Osteocyte (in vitro differentiated cells): ENCODE results near the gene NDST3. TPM values are rescaled to one million over a fixed set of nuclear protein-coding genes. Genes with fewer than 3 reads are reported as not detected.

ENCODE experiments used
- DNase-seq: peaks from one replicate; pipeline ENCODE4 v3.0.0; 2021; ENCODE audit warnings: mixed read lengths; ENCODE audit not compliant: unreplicated experiment; ENCODE audit errors: extremely low spot score
- H3K27ac Mint-ChIP-seq: one replicate; pipeline ENCODE4 v1.8.0; 2021; ENCODE audit warnings: mild to moderate bottlenecking, mixed read lengths; ENCODE audit not compliant: unreplicated experiment
- H3K27me3 Mint-ChIP-seq: one replicate; pipeline ENCODE4 v1.8.0; 2021; ENCODE audit warnings: mixed read lengths; ENCODE audit not compliant: unreplicated experiment
- H3K36me3 Mint-ChIP-seq: one replicate; pipeline ENCODE4 v1.8.0; 2021; ENCODE audit warnings: mixed read lengths; ENCODE audit not compliant: unreplicated experiment
- H3K4me1 Mint-ChIP-seq: one replicate; pipeline ENCODE4 v1.8.0; 2021; ENCODE audit warnings: mixed read lengths; ENCODE audit not compliant: unreplicated experiment
- H3K4me3 Mint-ChIP-seq: one replicate; pipeline ENCODE4 v1.8.0; 2021; ENCODE audit warnings: mild to moderate bottlenecking, moderate library complexity, mixed read lengths; ENCODE audit not compliant: unreplicated experiment
- H3K9me3 Mint-ChIP-seq: one replicate; pipeline ENCODE4 v1.8.0; 2021; ENCODE audit warnings: mixed read lengths; ENCODE audit not compliant: unreplicated experiment
- total RNA-seq: library from RNA; stranded (reverse); gene quantifications from 2 replicates; pipeline ENCODE4 v1.2.1, GENCODE V29; 2021
- TF ChIP-seq, protein P1 (sequence below): fragments of 200-600 bp; sonication (generic); IDR thresholded peaks from 2 replicates; pipeline ENCODE4 v1.5.0; 2021; ENCODE audit warnings: antibody characterized with exemption, mild to moderate bottlenecking, moderate library complexity

Gene NDST3
- total RNA-seq, 1 donor from 2014 or later: 3.2 TPM

DNA sequence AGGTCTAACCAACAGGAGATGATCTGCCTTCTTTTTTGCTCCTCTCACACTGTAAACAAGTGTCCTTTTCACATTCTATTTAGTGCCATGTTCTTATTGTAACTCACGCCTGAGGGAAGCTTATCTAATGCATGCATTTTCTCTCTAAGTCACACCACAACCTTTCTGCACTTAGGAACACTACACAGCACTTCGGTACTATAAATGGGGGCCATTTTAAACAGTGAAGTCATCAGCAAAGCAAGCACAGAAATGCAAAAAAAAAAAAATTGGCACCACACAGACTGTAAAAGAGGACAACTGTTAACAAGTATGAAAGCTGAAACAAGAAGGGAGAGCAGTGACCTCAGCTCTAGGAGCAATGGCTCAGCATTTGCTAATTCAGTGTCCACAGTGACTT, 273.4 kb downstream of the NDST3 start:
- Mint-ChIP-seq H3K4me3 (no peak overlapping the region), H3K36me3 (no peaks in the 10 kb centered on the region), H3K27ac (no peak overlapping the region), H3K9me3 (no peaks in the 10 kb centered on the region), H3K4me1 (no peaks in the 10 kb centered on the region), H3K27me3 (no peaks in the 10 kb centered on the region)
- no peak for DNase-seq
- TF ChIP-seq, protein P1, sequence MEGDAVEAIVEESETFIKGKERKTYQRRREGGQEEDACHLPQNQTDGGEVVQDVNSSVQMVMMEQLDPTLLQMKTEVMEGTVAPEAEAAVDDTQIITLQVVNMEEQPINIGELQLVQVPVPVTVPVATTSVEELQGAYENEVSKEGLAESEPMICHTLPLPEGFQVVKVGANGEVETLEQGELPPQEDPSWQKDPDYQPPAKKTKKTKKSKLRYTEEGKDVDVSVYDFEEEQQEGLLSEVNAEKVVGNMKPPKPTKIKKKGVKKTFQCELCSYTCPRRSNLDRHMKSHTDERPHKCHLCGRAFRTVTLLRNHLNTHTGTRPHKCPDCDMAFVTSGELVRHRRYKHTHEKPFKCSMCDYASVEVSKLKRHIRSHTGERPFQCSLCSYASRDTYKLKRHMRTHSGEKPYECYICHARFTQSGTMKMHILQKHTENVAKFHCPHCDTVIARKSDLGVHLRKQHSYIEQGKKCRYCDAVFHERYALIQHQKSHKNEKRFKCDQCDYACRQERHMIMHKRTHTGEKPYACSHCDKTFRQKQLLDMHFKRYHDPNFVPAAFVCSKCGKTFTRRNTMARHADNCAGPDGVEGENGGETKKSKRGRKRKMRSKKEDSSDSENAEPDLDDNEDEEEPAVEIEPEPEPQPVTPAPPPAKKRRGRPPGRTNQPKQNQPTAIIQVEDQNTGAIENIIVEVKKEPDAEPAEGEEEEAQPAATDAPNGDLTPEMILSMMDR: no peak
